A549 (cell line): ENCODE results near the gene SH3RF3.

Source experiments
- CTCF ChIP-seq: fragments of >200 bp; sonication (Bioruptor Twin); formaldehyde crosslinking; IDR thresholded peaks from 3 replicates; pipeline ENCODE4 v1.5.1; 2016
- ELK1 ChIP-seq: fragments of 150-350 bp; IDR thresholded peaks from 2 replicates; pipeline ENCODE4 v1.6.1; 2014; ENCODE audit warnings: low read depth, mild to moderate bottlenecking, low read length
- EP300 ChIP-seq, 2 experiments: fragments of >200 bp; sonication (Bioruptor Twin); formaldehyde crosslinking; IDR thresholded peaks; 2 replicates in 1 of 2; 3 replicates in 1 of 2; pipeline ENCODE4 v1.6.1; 2016 to 2017
- HMGXB4 ChIP-seq: fragments of 250-450 bp; sonication (Bioruptor Pico); IDR thresholded peaks from 2 replicates; pipeline ENCODE4 v1.5.0; 2021; ENCODE audit warnings: mild to moderate bottlenecking, moderate library complexity, borderline replicate concordance
- MAZ ChIP-seq: fragments of 150-350 bp; IDR thresholded peaks from 2 replicates; pipeline ENCODE4 v1.6.1; 2014; ENCODE audit warnings: antibody characterized with exemption, low read depth, low read length, borderline replicate concordance
- POLR2A ChIP-seq: IDR thresholded peaks from 2 replicates; pipeline ENCODE4 v1.6.1; 2012; ENCODE audit warnings: mild to moderate bottlenecking, low read length
- RAD21 ChIP-seq, 2 experiments: fragments of >200 bp in 1 of 2; sonication (Bioruptor Twin) in 1 of 2; formaldehyde crosslinking in 1 of 2; IDR thresholded peaks in 1 of 2; conservative IDR thresholded peaks in 1 of 2; 2 replicates in 1 of 2; 3 replicates in 1 of 2; pipeline ENCODE4 v1.6.1; 2012 to 2018; ENCODE audit warnings: inconsistent platforms in 1 of 2

GRCh38 chr2:109344270-109344805 is 215.3 kb downstream of the SH3RF3 start:
- TF ChIP-seq CTCF (no peak), RAD21 (conservative IDR thresholded peaks at IDR 0.05 in 1 of 2, IDR thresholded peaks at IDR 0.05 in 1 of 2) (no peak), EP300 (IDR thresholded peaks at IDR 0.05) (no peak), HMGXB4 (no peak), POLR2A (no peak), MAZ (no peak), ELK1 (no peak)
